NCI-H510A (cell line): Measurements from ENCODE around the gene SLC25A23.

ENCODE experiments used
- DNase-seq: peaks from one replicate; lab custom pipeline; 2025; lab: John Stamatoyannopoulos, UW

The SLC25A23 gene

GRCh38 chr19:6481541-6482342 lies 22.1 kb upstream of the SLC25A23 start, which contains the start of gene DENND1C:
DENND1C (minus strand) TSS chr19:6481787; CDS start chr19:6481695, 92 bp downstream.
- DNase-seq: no peak

DNA sequence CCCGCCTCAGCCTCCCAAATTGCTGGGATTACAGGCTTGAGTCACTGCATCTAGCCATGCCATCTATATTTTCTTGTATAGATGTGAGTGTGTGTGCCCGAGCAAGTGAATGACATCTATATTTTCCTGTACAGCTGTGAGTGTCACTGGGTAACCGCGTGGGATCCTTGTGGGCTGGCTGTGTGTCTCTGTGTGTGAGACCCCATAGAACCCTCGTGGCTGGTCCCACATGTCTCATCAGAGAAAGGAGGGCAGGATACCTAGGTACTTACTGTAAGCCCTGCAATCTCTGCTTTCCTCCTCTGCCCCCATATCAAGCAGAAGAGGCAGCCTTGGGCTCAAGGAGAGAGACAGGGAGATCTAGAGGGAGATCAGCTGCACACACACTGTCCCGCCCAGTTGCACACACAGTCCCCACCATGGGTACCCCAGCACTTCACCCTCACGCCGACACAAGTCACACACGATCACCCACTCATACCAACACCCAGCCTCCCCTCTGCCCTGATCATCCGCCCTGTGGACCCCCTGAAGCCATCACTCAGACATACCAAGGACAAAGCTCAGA lies 21.3 kb upstream of the SLC25A23 start:
- no peak for DNase-seq

DNA sequence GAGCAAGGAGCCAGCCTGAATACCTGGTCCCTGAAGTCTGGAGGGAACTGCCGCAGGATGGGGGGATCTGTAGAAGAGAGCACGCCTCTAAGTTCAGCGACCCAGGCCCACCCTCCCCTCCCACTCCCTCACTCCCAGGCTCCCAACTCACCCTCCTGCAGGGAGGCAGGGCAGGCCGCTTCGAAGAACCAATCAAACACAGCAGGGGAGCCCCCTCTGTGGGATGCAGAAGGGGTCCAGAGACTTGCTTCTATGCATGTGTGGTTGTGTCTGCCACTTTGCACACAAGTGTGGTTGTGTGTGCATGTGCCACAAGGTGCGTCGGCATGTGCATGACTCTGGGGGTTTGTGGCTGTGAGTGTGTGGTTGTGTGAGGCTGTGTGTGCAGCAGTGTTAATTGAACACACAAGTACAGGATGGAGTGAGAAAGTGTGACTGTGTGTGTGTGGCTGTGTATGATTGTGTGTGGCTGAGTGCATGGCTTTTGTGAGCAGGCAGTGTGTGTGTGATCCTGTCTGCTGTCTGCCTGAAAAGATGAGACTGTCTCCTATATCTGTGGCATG lies 20.3 kb upstream of the SLC25A23 start:
- no peak for DNase-seq

DNA sequence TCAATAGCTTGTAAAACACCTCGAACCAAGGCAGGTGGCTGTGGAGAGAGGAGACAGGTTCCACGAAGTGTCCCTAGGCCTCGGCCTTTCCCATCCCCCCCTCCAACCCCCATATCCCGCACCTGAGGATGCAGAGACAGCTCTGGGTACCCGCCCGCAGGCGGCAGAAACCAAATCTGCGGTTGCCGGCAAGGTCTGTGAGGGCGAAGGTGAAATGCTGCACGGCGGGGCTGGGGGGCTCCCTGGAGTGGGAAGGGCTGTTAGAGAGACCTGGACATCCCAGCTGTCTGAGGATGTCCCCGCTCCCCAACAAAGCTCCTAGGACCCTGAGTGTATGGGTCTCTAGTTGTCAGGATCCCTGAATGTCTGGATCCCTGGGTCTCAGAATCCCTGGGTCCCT lies 19.2 kb upstream of the SLC25A23 start:
- DNase-seq: no peak

GRCh38 chr19:6476896-6477431 lies 17.4 kb upstream of the SLC25A23 start:
- no peak for DNase-seq

- no peak for DNase-seq
These were observed 16.7 kb upstream of the SLC25A23 start for GRCh38 chr19:6476155-6476895.

GRCh38 chr19:6475321-6476108 lies 15.9 kb upstream of the SLC25A23 start:
- no peak for DNase-seq

DNA sequence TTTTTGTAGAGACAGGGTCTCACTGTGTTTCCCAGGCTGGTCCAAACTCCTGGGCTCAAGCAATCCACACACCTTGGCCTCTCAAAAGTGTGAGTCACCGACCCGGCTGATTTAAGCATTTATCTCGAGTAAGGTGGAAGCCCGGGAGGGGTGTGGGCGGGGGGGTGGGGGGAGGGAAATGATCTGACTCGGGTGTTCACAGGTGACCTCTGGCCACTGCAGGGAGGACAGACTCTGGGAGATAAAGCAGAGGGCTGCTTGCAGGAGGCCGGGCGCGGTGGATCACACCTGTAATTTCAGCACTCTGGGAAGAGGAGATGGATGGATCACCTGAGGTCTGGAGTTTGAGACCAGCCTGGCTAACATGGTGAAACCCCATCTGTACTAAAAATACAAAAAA lies 14.1 kb upstream of the SLC25A23 start:
- no peak for DNase-seq

GRCh38 chr19:6472713-6473112 lies 13.1 kb upstream of the SLC25A23 start:
- DNase-seq: no peak

DNA sequence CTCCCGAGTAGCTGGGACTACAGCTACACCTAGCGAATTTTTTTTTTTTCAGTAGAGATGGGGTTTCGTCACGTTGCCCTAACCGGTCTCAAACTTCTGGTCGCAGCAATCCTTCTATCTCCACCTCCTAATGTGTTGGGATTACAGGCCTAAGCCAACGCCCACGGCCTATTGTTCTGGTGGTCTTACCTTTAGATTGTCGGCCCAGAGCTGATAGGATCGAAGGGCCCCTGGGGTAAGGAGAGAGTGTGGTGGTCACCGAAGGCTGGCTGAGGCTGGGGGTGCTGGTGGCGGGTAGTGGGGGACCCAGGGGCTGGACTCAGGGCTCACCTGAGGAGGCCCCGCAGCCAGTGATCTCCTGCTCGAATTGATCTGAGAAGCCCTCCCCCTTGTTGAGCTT lies 11.5 kb upstream of the SLC25A23 start:
- DNase-seq: no peak

- no peak for DNase-seq
These were observed 10.6 kb upstream of the SLC25A23 start for GRCh38 chr19:6470173-6470572.

- no peak for DNase-seq
These were observed 7.8 kb upstream of the SLC25A23 start for GRCh38 chr19:6467384-6467783.

GRCh38 chr19:6466526-6467248 lies 7.1 kb upstream of the SLC25A23 start:
- DNase-seq: no peak

- no peak for DNase-seq
These were observed 6.1 kb upstream of the SLC25A23 start for GRCh38 chr19:6465663-6466062.

DNA sequence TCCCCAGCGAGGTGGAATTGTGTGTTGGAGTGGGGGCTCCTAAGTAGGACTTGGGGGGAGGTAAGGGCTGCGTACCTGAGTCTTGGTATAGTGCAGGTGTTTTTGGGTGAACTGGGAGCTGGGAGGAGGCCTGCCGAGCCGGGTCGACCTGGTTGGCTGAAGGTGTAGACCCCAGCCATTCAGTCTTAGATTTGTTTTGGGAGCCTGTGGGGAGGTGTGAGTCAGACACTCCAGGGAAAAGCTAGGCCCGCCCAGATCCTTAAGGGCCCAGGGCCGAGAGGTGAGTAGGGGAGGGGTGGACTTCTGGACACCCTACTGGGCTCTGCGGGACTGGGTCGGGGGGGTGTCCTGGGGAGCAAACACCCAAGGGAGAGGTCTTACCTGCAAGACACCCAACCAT lies 5.4 kb upstream of the SLC25A23 start:
- DNase-seq: no peak

DNA sequence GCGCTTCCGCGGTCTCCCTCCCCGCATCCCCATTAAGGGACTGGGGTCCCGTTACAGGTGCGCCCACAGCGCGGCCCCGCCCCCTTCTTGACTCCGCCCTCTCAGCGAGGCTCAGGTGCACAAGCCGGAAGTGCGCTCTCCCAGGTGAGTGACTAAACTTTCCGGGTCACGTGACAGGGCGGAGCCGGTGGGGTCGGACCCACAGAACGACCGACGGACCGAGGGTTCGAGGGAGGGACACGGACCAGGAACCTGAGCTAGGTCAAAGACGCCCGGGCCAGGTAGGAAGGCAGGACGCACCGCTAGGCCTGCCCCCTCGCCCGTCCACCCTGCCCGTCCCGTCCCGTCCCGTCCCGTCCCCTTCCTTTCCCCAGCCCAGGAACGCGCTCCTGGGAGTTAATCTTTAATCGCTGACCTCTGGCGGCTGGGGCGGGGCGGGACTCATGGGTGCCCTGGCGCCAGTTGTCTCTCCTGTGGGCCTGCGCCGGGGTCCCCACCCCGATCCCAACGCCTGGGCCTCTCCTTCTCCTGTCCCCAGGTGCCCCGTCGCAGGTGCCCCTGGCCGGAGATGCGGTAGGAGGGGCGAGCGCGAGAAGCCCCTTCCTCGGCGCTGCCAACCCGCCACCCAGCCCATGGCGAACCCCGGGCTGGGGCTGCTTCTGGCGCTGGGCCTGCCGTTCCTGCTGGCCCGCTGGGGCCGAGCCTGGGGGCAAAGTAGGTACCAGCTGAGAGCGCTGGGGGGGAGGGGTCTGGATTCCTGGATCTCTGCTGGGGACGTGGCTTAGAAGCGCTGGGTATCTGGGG lies 4.7 kb upstream of the SLC25A23 start, which contains the start of gene CRB3:
TSS of gene CRB3 (plus strand) at position 202 of the 804 bp plus-strand sequence. CDS start at position 633, 431 bp downstream.
- DNase-seq: peak; percentile 89

DNA sequence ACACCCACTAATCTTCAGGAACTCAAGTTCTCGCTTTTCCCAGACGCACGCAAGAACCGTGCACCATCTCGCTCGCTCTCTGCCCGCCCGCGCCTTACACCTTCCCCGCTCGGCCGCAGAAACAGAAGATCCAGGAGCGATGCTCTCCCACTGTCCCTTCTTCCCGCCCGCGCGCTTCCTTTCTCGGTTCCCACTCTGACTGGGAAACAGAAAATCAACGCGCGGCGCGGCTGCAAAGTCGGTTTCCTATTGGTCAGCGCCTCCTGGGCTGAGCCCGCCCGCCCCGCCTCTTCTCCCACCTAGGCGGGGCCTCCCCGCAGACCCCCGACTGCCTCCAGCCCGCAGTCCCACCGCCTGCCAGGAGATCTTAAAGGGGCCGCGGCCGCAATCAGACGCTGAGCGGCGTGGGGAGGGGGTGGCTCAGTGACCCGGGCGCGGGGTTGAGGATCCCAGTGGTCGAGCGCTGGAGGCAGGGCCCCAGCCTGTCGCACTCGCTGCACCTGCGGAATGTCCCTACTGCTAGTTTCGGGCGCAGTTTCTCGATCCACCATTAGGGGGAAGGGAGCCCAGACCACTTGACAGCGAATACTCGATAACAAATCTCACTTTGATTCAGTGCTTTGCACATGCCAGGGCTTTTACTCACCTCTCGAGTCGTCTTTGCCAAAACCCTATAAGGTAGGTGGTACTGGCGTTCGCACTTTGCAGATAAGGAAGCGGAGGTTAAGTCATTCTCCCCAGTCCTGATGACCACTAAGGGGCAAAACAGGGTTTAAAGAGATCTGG lies 700 bp upstream of the SLC25A23 start:
- peak; percentile 97 for DNase-seq

DNA sequence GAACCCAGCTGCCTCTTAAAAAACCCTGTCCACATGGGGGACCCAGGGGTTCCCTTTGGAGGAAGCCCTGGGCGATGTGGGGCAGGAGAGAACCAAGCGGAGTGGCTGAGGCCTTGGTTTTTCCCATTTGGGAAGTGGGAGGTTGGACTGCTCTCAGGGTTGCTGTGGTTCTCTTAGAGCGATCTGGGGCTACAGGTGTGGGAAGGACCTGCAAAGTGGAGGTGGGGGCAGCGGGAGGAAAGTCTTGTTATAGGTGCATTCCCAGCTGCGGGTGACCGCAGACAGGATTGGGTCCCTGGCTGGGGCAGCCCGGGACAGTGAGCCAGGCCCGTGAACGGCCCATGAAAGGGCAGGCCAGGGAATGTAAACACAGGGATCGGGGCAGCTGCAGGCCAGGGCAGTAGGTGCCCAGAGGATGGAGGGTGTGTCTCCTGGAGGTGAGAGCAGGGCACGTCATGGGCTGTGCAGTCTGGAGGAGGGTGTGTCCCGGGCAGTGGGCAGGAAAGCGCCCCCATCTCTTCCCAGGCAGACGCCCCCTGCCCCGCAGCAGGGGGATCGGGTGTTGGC lies 814 bp downstream of the SLC25A23 start:
- no peak for DNase-seq
